SJCRH30 (cell line): Measurements from ENCODE around the gene KCNE5. TPM values are rescaled to one million over a fixed set of nuclear protein-coding genes. Genes with fewer than 3 reads are reported as not detected.

Experiments
- total RNA-seq: library from RNA; depleted of rRNA; stranded (reverse); fragments of >200 nt; shearing (Covaris generic); gene quantifications from 2 replicates; pipeline ENCODE4 v1.2.3, GENCODE V29; 2014; rRNA removed

Gene KCNE5
- total RNA-seq, 1 experiment from 2014 or later: 0.12 TPM

Other genes with a start within 250 kb of the KCNE5 start
- gene GUCY2F, start 143.1 kb downstream of the KCNE5 start, total RNA-seq: 0.03 TPM in 1 of 2 replicates, not detected in the other
- 15.2 and 15.4 TPM in 2 replicates for gene NXT2, start 88.3 kb downstream of the KCNE5 start, total RNA-seq
- gene ACSL4, start 108.1 kb upstream of the KCNE5 start, total RNA-seq: 28.7 and 31.2 TPM in 2 replicates